ENCODE data around the gene BAG3.
"Not testable (repeated sequence)": the region's sequence is repeated elsewhere in the genome, so short reads cannot be mapped to it uniquely, and the experiment has no call there.

Gene BAG3

GRCh38 chr10:119650692-119651513 is at the start of gene BAG3:
TSS of gene BAG3 (plus strand) at chr10:119651380. CDS start at chr10:119651676, 296 bp downstream.
- peak; percentile 82 for DNase-seq (ENCODE audit: low spot score)

GRCh38 chr10:119602241-119603095 is 48.7 kb upstream of the BAG3 start:
- DNase-seq (ENCODE audit: low spot score), result peak; percentile 52

GRCh38 chr10:119604468-119604867 is 46.7 kb upstream of the BAG3 start:
- no peak for DNase-seq (ENCODE audit: low spot score)

- DNase-seq (ENCODE audit: low spot score), result peak; percentile 37
Observed at GRCh38 chr10:119608316-119609155, 42.6 kb upstream of the BAG3 start.

GRCh38 chr10:119609516-119609915 is 41.7 kb upstream of the BAG3 start:
- DNase-seq (ENCODE audit: low spot score), result no peak

- DNase-seq (ENCODE audit: low spot score), result no peak
Observed at GRCh38 chr10:119611433-119611832, 39.7 kb upstream of the BAG3 start.

- DNase-seq (ENCODE audit: low spot score), result no peak
Observed at GRCh38 chr10:119613741-119614140, 37.4 kb upstream of the BAG3 start.

- no peak for DNase-seq (ENCODE audit: low spot score)
Observed at GRCh38 chr10:119614686-119615085, 36.5 kb upstream of the BAG3 start.

GRCh38 chr10:119616882-119617570 is 34.2 kb upstream of the BAG3 start:
- DNase-seq (ENCODE audit: low spot score), result no peak

GRCh38 chr10:119619215-119619614 is 32.0 kb upstream of the BAG3 start:
- no peak for DNase-seq (ENCODE audit: low spot score)

- not testable (repeated sequence) for DNase-seq (ENCODE audit: low spot score)
Observed at GRCh38 chr10:119619811-119620210, 31.4 kb upstream of the BAG3 start.

- no peak for DNase-seq (ENCODE audit: low spot score)
Observed at GRCh38 chr10:119620241-119621077, 30.7 kb upstream of the BAG3 start.

- DNase-seq (ENCODE audit: low spot score), result no peak
Observed at GRCh38 chr10:119621078-119621384, 30.1 kb upstream of the BAG3 start.

- no peak for DNase-seq (ENCODE audit: low spot score)
Observed at GRCh38 chr10:119625570-119626280, 25.5 kb upstream of the BAG3 start.

GRCh38 chr10:119630300-119630699 is 20.9 kb upstream of the BAG3 start:
- DNase-seq (ENCODE audit: low spot score), result no peak

GRCh38 chr10:119633538-119634218 is 17.5 kb upstream of the BAG3 start:
- DNase-seq (ENCODE audit: low spot score), result no peak

GRCh38 chr10:119634219-119634544 is 17.0 kb upstream of the BAG3 start:
- DNase-seq (ENCODE audit: low spot score), result no peak

- DNase-seq (ENCODE audit: low spot score), result no peak
Observed at GRCh38 chr10:119637631-119638030, 13.5 kb upstream of the BAG3 start.

- DNase-seq (ENCODE audit: low spot score), result no peak
Observed at GRCh38 chr10:119638982-119639381, 12.2 kb upstream of the BAG3 start.

- no peak for DNase-seq (ENCODE audit: low spot score)
Observed at GRCh38 chr10:119640384-119640783, 10.8 kb upstream of the BAG3 start.

All from HuH-7 (cell line).